ENCODE results near the gene CYP27B1. TPM values are rescaled to one million over a fixed set of nuclear protein-coding genes. Genes with fewer than 3 reads are reported as not detected.
"Not testable (repeated sequence)": the region's sequence is repeated elsewhere in the genome, so short reads cannot be mapped to it uniquely, and the experiment has no call there.

Gene CYP27B1
- total RNA-seq, 1 donor from 2014 or later, result 3.9 TPM

- FAIRE-seq (no peak), DNase-seq (ENCODE audit: low read depth) (no peak)
- Histone ChIP-seq H3K36me3 (ENCODE audit: control insufficient read depth, insufficient read depth, low read length) (peaks cover 1% of the 10 kb centered on the region), H3K4me3 (ENCODE audit: low read depth, low read length) (no peak overlapping the region), H3K27me3 (ENCODE audit: control insufficient read depth, insufficient read depth, low read length) (no peaks in the 10 kb centered on the region)
- TF ChIP-seq, protein P1, sequence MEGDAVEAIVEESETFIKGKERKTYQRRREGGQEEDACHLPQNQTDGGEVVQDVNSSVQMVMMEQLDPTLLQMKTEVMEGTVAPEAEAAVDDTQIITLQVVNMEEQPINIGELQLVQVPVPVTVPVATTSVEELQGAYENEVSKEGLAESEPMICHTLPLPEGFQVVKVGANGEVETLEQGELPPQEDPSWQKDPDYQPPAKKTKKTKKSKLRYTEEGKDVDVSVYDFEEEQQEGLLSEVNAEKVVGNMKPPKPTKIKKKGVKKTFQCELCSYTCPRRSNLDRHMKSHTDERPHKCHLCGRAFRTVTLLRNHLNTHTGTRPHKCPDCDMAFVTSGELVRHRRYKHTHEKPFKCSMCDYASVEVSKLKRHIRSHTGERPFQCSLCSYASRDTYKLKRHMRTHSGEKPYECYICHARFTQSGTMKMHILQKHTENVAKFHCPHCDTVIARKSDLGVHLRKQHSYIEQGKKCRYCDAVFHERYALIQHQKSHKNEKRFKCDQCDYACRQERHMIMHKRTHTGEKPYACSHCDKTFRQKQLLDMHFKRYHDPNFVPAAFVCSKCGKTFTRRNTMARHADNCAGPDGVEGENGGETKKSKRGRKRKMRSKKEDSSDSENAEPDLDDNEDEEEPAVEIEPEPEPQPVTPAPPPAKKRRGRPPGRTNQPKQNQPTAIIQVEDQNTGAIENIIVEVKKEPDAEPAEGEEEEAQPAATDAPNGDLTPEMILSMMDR (IDR thresholded peaks at IDR 0.05; ENCODE audit: insufficient read depth, low read length, severe bottlenecking), result no peak
These were observed 12.9 kb upstream of the CYP27B1 start for GRCh38 chr12:57779736-57780135.

- Histone ChIP-seq H3K27me3 (ENCODE audit: control insufficient read depth, insufficient read depth, low read length) (no peaks in the 10 kb centered on the region), H3K4me3 (ENCODE audit: low read depth, low read length) (no peak overlapping the region), H3K36me3 (ENCODE audit: control insufficient read depth, insufficient read depth, low read length) (no peaks in the 10 kb centered on the region)
- TF ChIP-seq, protein P1 (IDR thresholded peaks at IDR 0.05; ENCODE audit: insufficient read depth, low read length, severe bottlenecking), result no peak
- FAIRE-seq (no peak), DNase-seq (ENCODE audit: low read depth) (no peak)
These were observed 11.0 kb upstream of the CYP27B1 start for GRCh38 chr12:57777911-57778310.

GRCh38 chr12:57777367-57777766, 10.5 kb upstream of the CYP27B1 start:
- no peak for DNase-seq (ENCODE audit: low read depth)

DNA sequence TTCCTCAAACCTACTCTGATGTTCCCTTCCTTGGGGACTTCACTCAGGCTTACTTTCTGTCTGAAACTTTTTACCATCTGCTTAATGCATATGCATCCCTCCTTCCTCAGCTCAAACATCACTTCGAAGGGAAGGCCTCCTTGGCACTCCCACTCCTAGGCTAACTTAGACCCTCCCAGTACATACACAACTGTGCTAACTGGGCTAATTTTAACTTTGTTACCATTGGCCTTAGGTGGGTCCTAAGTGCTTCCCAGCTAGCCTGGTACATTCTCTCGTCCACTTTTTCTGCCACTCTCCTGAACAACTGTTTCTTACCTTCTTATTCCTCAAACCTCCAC, 9.3 kb upstream of the CYP27B1 start:
- no peak for DNase-seq (ENCODE audit: low read depth)
- no peaks in the 10 kb centered on the region for H3K27me3 ChIP-seq (ENCODE audit: control insufficient read depth, insufficient read depth, low read length)
- H3K36me3 ChIP-seq (ENCODE audit: control insufficient read depth, insufficient read depth, low read length), result no peaks in the 10 kb centered on the region
- TF ChIP-seq, protein P1 (IDR thresholded peaks at IDR 0.05; ENCODE audit: insufficient read depth, low read length, severe bottlenecking), result no peak
- FAIRE-seq, result no peak
- no peak overlapping the region for H3K4me3 ChIP-seq (ENCODE audit: low read depth, low read length)

More at GRCh38 chr12:57777367-57777766, 10.5 kb upstream of the CYP27B1 start:
- TF ChIP-seq, protein P1 (IDR thresholded peaks at IDR 0.05; ENCODE audit: insufficient read depth, low read length, severe bottlenecking), result no peak
- H3K4me3 ChIP-seq (ENCODE audit: low read depth, low read length), result no peak overlapping the region
- no peaks in the 10 kb centered on the region for H3K36me3 ChIP-seq (ENCODE audit: control insufficient read depth, insufficient read depth, low read length)
- FAIRE-seq, result no peak
- H3K27me3 ChIP-seq (ENCODE audit: control insufficient read depth, insufficient read depth, low read length), result no peaks in the 10 kb centered on the region

DNA sequence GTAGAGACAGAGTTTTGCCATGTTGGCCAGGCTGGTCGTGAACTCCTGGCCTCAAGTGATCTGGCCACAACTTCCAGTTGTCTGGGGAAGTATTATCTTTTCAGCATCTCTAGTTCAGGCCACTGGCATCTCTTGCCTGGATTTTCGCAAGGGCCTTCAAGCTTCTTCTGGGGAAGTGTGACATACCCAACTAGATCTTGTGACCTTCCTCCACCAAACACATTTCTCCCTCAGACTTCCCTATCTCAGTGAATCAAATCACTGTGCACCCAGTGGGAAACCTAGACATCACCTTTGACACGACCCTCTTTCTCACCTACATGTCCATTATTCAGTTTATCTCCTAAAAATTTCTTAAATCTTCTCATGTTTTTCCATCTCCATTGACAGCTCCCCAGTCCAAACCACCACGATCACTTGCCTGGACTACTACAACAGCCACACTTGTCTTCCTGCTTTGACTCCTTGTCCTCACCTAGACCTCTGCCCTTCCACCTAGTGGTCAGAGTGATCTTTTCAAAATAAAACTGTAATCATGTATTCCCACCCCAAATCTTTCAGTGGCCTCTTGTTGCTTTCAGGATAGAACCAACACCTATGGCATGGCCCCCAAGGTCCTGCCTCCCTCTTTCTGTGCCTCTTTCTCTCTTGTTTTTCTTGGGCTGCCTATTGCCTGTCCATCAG, 8.8 kb upstream of the CYP27B1 start:
- DNase-seq (ENCODE audit: low read depth) (no peak), FAIRE-seq (no peak)
- TF ChIP-seq, protein P1 (IDR thresholded peaks at IDR 0.05; ENCODE audit: insufficient read depth, low read length, severe bottlenecking), result no peak
- H3K27me3 ChIP-seq (ENCODE audit: control insufficient read depth, insufficient read depth, low read length), result no peaks in the 10 kb centered on the region
- H3K36me3 ChIP-seq (ENCODE audit: control insufficient read depth, insufficient read depth, low read length), result peaks cover 2% of the 10 kb centered on the region
- H3K4me3 ChIP-seq (ENCODE audit: low read depth, low read length), result no peak overlapping the region

DNA sequence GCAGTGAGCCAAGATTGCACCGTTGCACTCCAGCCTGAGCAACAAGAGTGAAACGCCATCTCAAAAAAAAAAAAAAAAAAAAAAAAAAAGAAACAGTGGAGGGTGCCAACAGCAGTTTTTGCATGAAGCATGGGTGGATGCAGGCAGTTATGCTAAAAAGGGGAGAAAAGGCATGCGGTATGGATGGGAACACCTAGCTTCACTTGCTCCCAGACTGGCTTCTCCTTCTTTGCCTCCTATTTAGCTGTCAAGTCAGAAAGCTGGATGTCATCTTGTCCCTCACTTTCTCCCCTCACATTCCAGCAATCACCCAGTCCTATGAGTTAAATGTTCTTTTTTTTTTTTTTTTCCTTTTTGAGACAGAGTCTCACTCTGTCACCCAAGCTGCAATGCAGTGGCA, 8.2 kb upstream of the CYP27B1 start:
- Histone ChIP-seq H3K4me3 (ENCODE audit: low read depth, low read length) (no peak overlapping the region), H3K27me3 (ENCODE audit: control insufficient read depth, insufficient read depth, low read length) (no peaks in the 10 kb centered on the region), H3K36me3 (ENCODE audit: control insufficient read depth, insufficient read depth, low read length) (peaks cover 3% of the 10 kb centered on the region)
- TF ChIP-seq, protein P1 (IDR thresholded peaks at IDR 0.05; ENCODE audit: insufficient read depth, low read length, severe bottlenecking), result no peak
- DNase-seq (ENCODE audit: low read depth) (no peak), FAIRE-seq (no peak)

DNA sequence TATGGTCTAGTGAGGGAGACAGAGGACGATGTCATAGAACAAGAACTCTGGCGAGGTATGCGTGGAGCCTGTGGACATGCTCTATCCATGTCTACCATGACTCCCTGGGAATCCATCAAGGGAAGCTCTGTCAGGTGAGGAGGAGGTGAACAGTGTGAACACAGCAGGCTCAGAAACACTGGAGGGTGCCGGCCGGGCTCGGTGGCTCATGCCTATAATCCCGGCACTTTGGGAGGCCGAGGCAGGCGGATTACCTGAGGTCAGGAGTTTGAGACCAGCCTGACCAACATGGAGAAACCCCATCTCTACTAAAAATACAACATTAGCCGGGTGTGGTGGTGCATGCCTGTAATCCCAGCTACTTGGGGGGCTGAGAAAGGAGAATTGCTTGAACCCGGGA, 7.8 kb upstream of the CYP27B1 start:
- H3K27me3 ChIP-seq (ENCODE audit: control insufficient read depth, insufficient read depth, low read length); FAIRE-seq; DNase-seq (ENCODE audit: low read depth); H3K4me3 ChIP-seq (ENCODE audit: low read depth, low read length); H3K36me3 ChIP-seq (ENCODE audit: control insufficient read depth, insufficient read depth, low read length): not testable (repeated sequence)

Data from bronchial epithelial cell (primary cell).